Left ventricle myocardium inferior (tissue), 1 donor: ENCODE data around the gene JARID2. TPM values are rescaled to one million over a fixed set of nuclear protein-coding genes. Genes with fewer than 3 reads are reported as not detected.

Experiments used
- DNase-seq: peaks from one replicate; pipeline ENCODE4 v3.0.0-alpha.2; 2020
- H3K27ac ChIP-seq: fragments of 200-600 bp; replicated peaks from 2 replicates; pipeline ENCODE4 v1.8.0; 2021
- H3K27me3 ChIP-seq: fragments of 200-600 bp; 2 replicates; pipeline ENCODE4 v1.8.0; 2021; ENCODE audit warnings: low read depth
- H3K36me3 ChIP-seq: fragments of 200-600 bp; 2 replicates; pipeline ENCODE4 v1.8.0; 2021
- H3K4me1 ChIP-seq: fragments of 200-600 bp; 2 replicates; pipeline ENCODE4 v1.8.0; 2021
- H3K4me3 ChIP-seq: fragments of 200-600 bp; 2 replicates; pipeline ENCODE4 v1.8.0; 2021; ENCODE audit warnings: mild to moderate bottlenecking, moderate library complexity
- H3K9me3 ChIP-seq: fragments of 200-600 bp; replicated peaks from 2 replicates; pipeline ENCODE4 v1.8.0; 2021
- intact Hi-C: fragments of 100-400 bp; cut with micrococcal nuclease; formaldehyde crosslinking; loops from one replicate; pipeline ENCODE4 v1.11.0; 2022
- total RNA-seq: library from RNA; stranded (reverse); fragmentation: NEBNext Ultra II Directional; extraction: Animal tissue kit (Norgen Biotek cat#: 25700); gene quantifications from one replicate; pipeline ENCODE4 v1.2.1, GENCODE V29; 2021
- TF ChIP-seq, protein P1 (sequence below): fragments of 200-600 bp; IDR thresholded peaks from 2 replicates; pipeline ENCODE4 v1.8.0; 2021; ENCODE audit warnings: antibody characterized with exemption, mild to moderate bottlenecking, borderline replicate concordance
- donor health status: DM: no; HTN: yes; CAD: no; lungs with severe emphysema.

Gene JARID2
- total RNA-seq, 1 donor from 2014 or later, result 6.5 TPM

DNA sequence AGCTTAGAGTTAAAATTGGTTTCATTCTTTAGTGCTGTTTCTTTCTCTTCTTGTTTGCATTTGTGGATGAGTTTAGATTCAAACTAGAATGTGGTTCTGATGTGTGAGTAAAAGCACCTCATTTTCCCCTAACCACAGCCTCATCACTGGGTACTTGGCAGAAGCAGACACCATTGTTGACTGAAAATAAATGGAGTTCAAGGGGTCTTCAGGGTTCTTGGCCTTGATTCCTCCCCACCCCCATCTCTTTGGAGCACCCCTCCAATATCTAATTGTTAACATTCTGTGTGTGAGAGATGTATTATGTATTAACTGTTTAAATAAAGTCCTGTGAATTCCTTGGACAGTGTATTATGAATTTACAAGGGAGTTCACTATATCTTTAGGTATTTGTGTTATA lies 59.6 kb downstream of the JARID2 start:
- intact Hi-C loops, result no loop called here
- no peaks in the 10 kb centered on the region for H3K36me3 ChIP-seq
- H3K9me3 ChIP-seq, result no peaks in the 10 kb centered on the region
- TF ChIP-seq, protein P1, sequence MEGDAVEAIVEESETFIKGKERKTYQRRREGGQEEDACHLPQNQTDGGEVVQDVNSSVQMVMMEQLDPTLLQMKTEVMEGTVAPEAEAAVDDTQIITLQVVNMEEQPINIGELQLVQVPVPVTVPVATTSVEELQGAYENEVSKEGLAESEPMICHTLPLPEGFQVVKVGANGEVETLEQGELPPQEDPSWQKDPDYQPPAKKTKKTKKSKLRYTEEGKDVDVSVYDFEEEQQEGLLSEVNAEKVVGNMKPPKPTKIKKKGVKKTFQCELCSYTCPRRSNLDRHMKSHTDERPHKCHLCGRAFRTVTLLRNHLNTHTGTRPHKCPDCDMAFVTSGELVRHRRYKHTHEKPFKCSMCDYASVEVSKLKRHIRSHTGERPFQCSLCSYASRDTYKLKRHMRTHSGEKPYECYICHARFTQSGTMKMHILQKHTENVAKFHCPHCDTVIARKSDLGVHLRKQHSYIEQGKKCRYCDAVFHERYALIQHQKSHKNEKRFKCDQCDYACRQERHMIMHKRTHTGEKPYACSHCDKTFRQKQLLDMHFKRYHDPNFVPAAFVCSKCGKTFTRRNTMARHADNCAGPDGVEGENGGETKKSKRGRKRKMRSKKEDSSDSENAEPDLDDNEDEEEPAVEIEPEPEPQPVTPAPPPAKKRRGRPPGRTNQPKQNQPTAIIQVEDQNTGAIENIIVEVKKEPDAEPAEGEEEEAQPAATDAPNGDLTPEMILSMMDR, result no peak
- no peak for DNase-seq
- H3K4me1 ChIP-seq, result peaks cover 90% of the 10 kb centered on the region
- no peaks in the 10 kb centered on the region for H3K27me3 ChIP-seq
- no peak overlapping the region for H3K4me3 ChIP-seq
- no peak overlapping the region for H3K27ac ChIP-seq

- Histone ChIP-seq H3K4me1 (peaks cover 91% of the 10 kb centered on the region), H3K27me3 (no peaks in the 10 kb centered on the region), H3K4me3 (no peak overlapping the region), H3K9me3 (no peaks in the 10 kb centered on the region), H3K27ac (no peak overlapping the region), H3K36me3 (no peaks in the 10 kb centered on the region)
- DNase-seq, result no peak
- intact Hi-C loops, result no loop called here
- TF ChIP-seq, protein P1, result no peak
Observed at GRCh38 chr6:15305909-15306308, 60.0 kb downstream of the JARID2 start.

GRCh38 chr6:15308435-15309213 lies 62.8 kb downstream of the JARID2 start:
- no peak for DNase-seq
- TF ChIP-seq, protein P1, result no peak
- H3K4me1 ChIP-seq, result peaks cover 95% of the 10 kb centered on the region
- no peaks in the 10 kb centered on the region for H3K9me3 ChIP-seq
- H3K36me3 ChIP-seq, result no peaks in the 10 kb centered on the region
- no peak overlapping the region for H3K4me3 ChIP-seq
- H3K27ac ChIP-seq, result no peak overlapping the region
- H3K27me3 ChIP-seq, result no peaks in the 10 kb centered on the region
- intact Hi-C loops, result no loop called here

DNA sequence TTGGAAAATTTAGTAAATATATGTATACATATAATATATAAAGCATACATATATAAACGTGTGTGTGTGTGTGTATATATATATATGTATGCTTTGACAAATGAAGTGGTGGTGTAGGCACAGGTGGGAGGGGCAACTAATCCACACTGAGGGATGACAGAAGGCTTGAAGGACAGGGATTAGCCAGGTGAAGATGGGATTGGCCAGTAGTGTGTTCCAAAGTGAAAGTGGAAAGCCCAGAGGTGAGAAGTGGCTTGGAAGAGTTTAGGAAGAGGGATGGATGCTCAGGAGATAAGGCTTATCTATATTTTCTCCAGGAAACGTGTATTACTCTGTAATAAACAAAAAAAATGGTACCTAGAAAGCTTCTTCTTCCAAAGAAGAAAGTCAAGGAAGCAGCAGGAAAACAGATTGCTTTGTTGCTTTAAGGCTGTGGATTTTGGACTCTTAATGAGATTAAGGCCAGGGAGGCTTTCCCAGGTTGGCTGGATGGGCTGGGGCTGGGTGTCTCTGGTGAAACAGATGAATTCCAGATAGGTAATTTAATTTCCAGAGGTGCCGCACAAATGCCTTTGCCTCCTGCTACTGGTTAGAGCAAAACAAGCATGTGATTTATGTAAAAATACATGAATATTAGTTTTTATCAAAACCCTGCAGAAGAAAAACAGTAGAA lies 63.9 kb downstream of the JARID2 start:
- Histone ChIP-seq H3K27ac (no peak overlapping the region), H3K27me3 (no peaks in the 10 kb centered on the region), H3K4me1 (peaks cover 92% of the 10 kb centered on the region), H3K36me3 (no peaks in the 10 kb centered on the region), H3K9me3 (no peaks in the 10 kb centered on the region), H3K4me3 (no peak overlapping the region)
- intact Hi-C loops, result no loop called here
- TF ChIP-seq, protein P1, result no peak
- DNase-seq, result no peak

DNA sequence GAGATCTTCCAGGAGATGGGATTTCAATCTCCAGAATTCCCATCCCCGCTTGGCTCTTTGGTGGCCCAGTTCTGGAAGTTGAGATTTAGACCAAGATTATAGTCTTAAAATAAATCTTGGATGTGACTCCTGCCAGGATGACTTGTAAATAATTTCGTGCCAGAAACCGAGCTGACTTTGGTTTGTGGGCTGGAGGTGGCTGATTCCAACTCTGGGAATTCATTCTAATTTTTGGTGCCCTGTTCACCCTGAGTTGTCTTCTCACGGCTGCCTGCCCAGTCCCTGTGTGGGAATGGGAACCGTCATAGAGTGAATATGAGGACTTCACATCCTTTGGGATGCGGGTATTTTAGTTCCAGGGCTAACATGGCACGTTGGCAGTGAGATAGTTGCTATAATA lies 64.8 kb downstream of the JARID2 start:
- Histone ChIP-seq H3K4me1 (peaks cover 83% of the 10 kb centered on the region), H3K27me3 (no peaks in the 10 kb centered on the region), H3K9me3 (no peaks in the 10 kb centered on the region), H3K4me3 (no peak overlapping the region), H3K27ac (no peak overlapping the region), H3K36me3 (no peaks in the 10 kb centered on the region)
- TF ChIP-seq, protein P1, result no peak
- no peak for DNase-seq
- intact Hi-C loops, result no loop called here
